Measurements from ENCODE around the gene MMP23B. TPM values are rescaled to one million over a fixed set of nuclear protein-coding genes. Genes with fewer than 3 reads are reported as not detected.

The MMP23B gene
- total RNA-seq, 1 donor from 2014 or later, result 93.8 TPM

DNA sequence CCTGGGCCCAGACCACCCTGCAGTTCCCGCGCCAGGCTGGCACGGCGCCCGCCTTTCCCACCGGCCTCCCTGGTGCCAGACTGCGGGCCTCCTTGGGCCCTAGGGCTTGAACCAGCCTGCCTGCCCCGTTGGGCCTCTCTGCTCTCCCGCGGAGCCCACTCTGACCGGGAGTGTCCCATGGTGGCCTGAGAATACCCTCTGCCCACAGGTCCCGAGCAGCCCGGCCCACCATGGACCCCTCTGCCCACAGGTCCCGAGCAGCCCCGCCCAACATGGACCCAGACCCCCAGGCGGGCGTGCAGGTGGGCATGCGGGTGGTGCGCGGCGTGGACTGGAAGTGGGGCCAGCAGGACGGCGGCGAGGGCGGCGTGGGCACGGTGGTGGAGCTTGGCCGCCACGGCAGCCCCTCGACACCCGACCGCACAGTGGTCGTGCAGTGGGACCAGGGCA, 8.8 kb upstream of the MMP23B start:
- peaks cover 27% of the 10 kb centered on the region for H3K36me3 ChIP-seq

GRCh38 chr1:1623631-1624442, 8.1 kb upstream of the MMP23B start:
- no peak overlapping the region for H3K4me3 ChIP-seq
- H3K27me3 ChIP-seq (ENCODE audit: low read depth), result peaks cover 5% of the 10 kb centered on the region
- no peak for DNase-seq
- H3K27ac ChIP-seq (replicated peaks), result peak overlapping the region; percentile 71
- TF ChIP-seq, protein P1, sequence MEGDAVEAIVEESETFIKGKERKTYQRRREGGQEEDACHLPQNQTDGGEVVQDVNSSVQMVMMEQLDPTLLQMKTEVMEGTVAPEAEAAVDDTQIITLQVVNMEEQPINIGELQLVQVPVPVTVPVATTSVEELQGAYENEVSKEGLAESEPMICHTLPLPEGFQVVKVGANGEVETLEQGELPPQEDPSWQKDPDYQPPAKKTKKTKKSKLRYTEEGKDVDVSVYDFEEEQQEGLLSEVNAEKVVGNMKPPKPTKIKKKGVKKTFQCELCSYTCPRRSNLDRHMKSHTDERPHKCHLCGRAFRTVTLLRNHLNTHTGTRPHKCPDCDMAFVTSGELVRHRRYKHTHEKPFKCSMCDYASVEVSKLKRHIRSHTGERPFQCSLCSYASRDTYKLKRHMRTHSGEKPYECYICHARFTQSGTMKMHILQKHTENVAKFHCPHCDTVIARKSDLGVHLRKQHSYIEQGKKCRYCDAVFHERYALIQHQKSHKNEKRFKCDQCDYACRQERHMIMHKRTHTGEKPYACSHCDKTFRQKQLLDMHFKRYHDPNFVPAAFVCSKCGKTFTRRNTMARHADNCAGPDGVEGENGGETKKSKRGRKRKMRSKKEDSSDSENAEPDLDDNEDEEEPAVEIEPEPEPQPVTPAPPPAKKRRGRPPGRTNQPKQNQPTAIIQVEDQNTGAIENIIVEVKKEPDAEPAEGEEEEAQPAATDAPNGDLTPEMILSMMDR (IDR thresholded peaks at IDR 0.05; ENCODE audit: borderline replicate concordance), result no peak
- peaks cover 57% of the 10 kb centered on the region for H3K4me1 ChIP-seq
- H3K9me3 ChIP-seq (replicated peaks), result no peaks in the 10 kb centered on the region
- intact Hi-C loops (cut with micrococcal nuclease), result no loop called here
- peaks cover 28% of the 10 kb centered on the region for H3K36me3 ChIP-seq

More for the DNA sequence above, 8.8 kb upstream of the MMP23B start:
- Histone ChIP-seq H3K9me3 (replicated peaks) (no peaks in the 10 kb centered on the region), H3K4me3 (no peak overlapping the region), H3K27me3 (ENCODE audit: low read depth) (no peaks in the 10 kb centered on the region), H3K27ac (replicated peaks) (no peak overlapping the region), H3K4me1 (peaks cover 57% of the 10 kb centered on the region)
- DNase-seq, result no peak
- intact Hi-C loops (cut with micrococcal nuclease), result no loop called here
- TF ChIP-seq, protein P1 (IDR thresholded peaks at IDR 0.05; ENCODE audit: borderline replicate concordance), result no peak

GRCh38 chr1:1624443-1625403, 7.2 kb upstream of the MMP23B start:
- H3K27ac ChIP-seq (replicated peaks), result peak overlapping the region; percentile 71
- no peaks in the 10 kb centered on the region for H3K9me3 ChIP-seq (replicated peaks)
- peak overlapping the region; percentile 54 for H3K4me3 ChIP-seq
- DNase-seq, result peak; percentile 80
- peaks cover 52% of the 10 kb centered on the region for H3K4me1 ChIP-seq
- H3K27me3 ChIP-seq (ENCODE audit: low read depth), result peaks cover 12% of the 10 kb centered on the region
- H3K36me3 ChIP-seq, result peaks cover 35% of the 10 kb centered on the region
- intact Hi-C loops (cut with micrococcal nuclease), result no loop called here
- TF ChIP-seq, protein P1 (IDR thresholded peaks at IDR 0.05; ENCODE audit: borderline replicate concordance), result no peak

DNA sequence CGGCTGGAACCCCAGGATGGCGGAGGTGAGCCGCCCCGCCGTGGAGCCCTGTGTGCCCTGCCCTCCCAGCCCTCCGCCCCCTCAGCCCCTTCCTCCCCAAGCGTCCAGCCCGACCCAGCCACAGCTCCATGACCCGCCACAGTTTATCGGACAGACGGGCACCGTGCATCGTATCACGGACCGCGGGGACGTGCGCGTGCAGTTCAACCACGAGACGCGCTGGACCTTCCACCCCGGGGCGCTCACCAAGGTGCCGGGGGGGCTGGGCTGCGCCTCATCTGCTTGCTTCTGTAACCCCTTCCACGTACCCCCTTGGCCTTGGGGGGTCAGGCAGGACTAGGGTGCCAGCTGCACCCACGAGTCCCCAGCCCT, 6.6 kb upstream of the MMP23B start:
- no peak for DNase-seq
- Histone ChIP-seq H3K9me3 (replicated peaks) (no peaks in the 10 kb centered on the region), H3K4me1 (peaks cover 48% of the 10 kb centered on the region), H3K27me3 (ENCODE audit: low read depth) (peaks cover 14% of the 10 kb centered on the region), H3K27ac (replicated peaks) (peak overlapping the region; percentile 71), H3K36me3 (peaks cover 35% of the 10 kb centered on the region), H3K4me3 (peak overlapping the region; percentile 54)
- TF ChIP-seq, protein P1 (IDR thresholded peaks at IDR 0.05; ENCODE audit: borderline replicate concordance), result no peak
- intact Hi-C loops (cut with micrococcal nuclease), result no loop called here

DNA sequence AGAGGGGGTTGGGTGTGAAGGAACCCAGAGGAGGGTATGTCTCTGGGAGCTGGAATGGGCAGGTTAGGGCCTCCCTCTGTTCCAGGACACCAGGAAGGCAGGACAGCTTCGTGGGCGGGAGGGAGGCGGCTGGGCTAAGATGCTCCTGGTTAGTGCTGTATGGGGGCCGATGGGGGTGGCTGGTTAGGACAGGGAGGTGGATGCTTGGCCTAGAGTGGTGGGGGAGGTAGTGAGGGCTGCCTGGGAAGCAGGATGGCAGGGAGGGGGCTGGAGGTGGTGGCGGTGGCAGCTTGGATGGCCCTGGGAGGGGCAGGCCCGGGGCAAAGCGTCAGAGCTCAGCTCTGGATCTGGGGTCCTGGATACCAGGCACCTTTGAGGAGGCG, 6.2 kb upstream of the MMP23B start:
- Histone ChIP-seq H3K4me1 (peaks cover 48% of the 10 kb centered on the region), H3K27me3 (ENCODE audit: low read depth) (peaks cover 19% of the 10 kb centered on the region), H3K9me3 (replicated peaks) (no peaks in the 10 kb centered on the region), H3K4me3 (peak overlapping the region; percentile 54), H3K27ac (replicated peaks) (peak overlapping the region; percentile 71), H3K36me3 (peaks cover 35% of the 10 kb centered on the region)
- DNase-seq, result no peak
- TF ChIP-seq, protein P1 (IDR thresholded peaks at IDR 0.05; ENCODE audit: borderline replicate concordance), result no peak
- intact Hi-C loops (cut with micrococcal nuclease), result no loop called here

Measured in left ventricle myocardium inferior (tissue), 1 donor.